Left lobe of liver (tissue), 2 donors: ENCODE results near the gene MRPL1. TPM values are rescaled to one million over a fixed set of nuclear protein-coding genes. Genes with fewer than 3 reads are reported as not detected.
"Not testable (repeated sequence)": the region's sequence is repeated elsewhere in the genome, so short reads cannot be mapped to it uniquely, and the experiment has no call there.

Source experiments
- ATAC-seq: fragments of 200-7000 bp; cut with Tn5 transposase; one replicate; pipeline ENCODE4 v1.9.1; 2020; ENCODE audit warnings: mild to moderate bottlenecking, moderate library complexity
- DNase-seq: peaks from one replicate; pipeline ENCODE4 v3.0.0-alpha.2; 2020; ENCODE audit warnings: low spot score
- total RNA-seq: library from RNA; stranded (reverse); gene quantifications from one replicate; pipeline ENCODE4 v1.2.1, GENCODE V29; 2021
- donor health status: DM: no; HTN: no; CAD: no; lungs with moderate emphysema.
- donor health status: DM: no; HTN: yes; CAD: no.

The MRPL1 gene
- total RNA-seq, 1 donor from 2014 or later = 13.8 TPM

GRCh38 chr4:77960367-77960766 lies 97.7 kb downstream of the MRPL1 start:
- no peak for ATAC-seq

GRCh38 chr4:77963004-77963403 lies 100.4 kb downstream of the MRPL1 start:
- no peak for DNase-seq
- no peak for ATAC-seq

More at GRCh38 chr4:77960367-77960766, 97.7 kb downstream of the MRPL1 start:
- DNase-seq = no peak

DNA sequence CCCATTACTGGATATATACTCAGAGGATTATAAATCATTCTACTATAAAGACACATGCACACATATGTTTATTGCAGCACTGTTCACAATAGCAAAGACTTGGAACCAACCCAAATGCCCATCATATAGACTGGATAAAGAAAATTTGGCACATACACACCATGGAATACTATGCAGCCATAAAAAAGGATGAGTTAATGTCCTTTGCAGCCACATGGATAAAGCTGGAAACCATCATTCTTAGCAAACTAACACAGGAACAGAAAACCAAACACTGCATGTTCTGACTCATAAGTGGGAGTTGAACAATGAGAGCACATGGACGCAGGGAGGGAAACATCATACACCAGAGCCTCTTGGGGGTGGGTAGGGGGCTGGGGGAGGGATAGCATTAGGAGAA lies 111.0 kb downstream of the MRPL1 start:
- not testable (repeated sequence) for ATAC-seq, DNase-seq

DNA sequence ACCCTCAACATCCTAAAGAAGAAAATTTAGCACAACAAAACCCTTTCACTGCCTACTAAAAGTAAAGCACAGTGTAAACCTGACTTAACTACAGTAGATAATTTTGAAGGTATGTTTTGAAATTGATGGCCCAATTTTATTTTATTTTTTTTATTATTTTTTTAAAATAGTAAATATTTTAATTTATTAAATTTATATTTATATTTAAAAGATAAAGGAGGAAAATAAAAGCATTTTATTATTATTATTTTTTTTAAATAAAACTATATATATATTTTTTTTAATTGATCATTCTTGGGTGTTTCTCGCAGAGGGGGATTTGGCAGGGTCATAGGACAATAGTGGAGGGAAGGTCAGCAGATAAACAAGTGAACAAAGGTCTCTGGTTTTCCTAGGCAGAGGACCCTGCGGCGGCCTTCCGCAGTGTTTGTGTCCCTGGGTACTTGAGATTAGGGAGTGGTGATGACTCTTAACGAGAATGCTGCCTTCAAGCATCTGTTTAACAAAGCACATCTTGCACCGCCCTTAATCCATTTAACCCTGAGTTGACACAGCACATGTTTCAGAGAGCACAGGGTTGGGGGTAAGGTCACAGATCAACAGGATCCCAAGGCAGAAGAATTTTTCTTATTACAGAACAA lies 120.4 kb downstream of the MRPL1 start:
- not testable (repeated sequence) for ATAC-seq, DNase-seq

DNA sequence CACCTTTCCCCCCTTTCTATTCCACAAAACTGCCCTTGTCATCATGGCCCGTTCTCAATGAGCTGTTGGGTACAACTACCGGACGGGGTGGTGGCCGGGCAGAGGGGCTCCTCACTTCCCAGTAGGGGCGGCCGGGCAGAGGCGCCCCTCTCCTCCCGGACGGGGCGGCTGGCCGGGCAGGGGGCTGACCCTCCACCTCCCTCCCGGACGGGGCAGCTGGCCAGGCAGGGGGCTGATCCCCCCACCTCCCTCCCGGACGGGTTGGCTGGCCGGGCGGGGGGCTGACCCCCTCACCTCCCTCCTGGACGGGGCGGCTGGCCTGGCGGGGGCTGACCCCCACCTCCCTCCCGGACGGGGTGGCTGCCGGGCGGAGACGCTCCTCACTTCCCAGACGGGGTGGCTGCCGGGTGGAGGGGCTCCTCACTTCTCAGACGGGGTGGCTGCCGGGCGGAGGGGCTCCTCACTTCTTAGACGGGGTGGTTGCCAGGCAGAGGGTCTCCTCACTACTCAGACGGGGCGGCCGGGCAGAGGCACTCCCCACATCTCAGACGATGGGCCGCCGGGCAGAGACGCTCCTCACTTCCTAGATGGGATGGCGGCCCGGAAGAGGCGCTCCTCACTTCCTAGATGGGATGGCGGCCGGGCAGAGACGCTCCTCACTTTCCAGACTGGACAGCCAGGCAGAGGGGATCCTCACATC lies 121.1 kb downstream of the MRPL1 start:
- DNase-seq, ATAC-seq: not testable (repeated sequence)

GRCh38 chr4:77989968-77990367 lies 127.3 kb downstream of the MRPL1 start:
- no peak for DNase-seq
- no peak for ATAC-seq

GRCh38 chr4:77990456-77990855 lies 127.8 kb downstream of the MRPL1 start:
- DNase-seq (no peak), ATAC-seq (no peak)

DNA sequence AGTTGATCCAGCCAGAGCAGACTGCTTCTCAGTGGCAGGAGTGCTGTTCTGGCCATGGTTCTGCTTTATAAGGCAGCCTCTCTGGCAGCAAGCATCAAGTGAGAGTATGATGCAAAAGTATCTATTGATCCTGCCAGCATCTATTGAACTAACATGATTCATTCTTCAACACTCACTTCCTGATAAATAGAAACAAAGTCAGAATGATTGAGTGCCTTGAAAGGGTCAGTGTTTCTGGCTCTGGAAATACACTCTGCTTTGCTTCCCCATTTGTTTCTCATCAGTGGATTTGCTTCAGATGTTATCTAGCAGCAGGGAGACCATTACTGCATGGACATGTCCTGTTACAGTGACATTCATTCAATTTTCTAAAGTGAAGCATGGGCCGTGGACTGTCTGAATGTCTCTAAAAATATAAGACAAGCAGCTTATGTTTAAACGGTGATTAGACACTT lies 128.3 kb downstream of the MRPL1 start:
- ATAC-seq (no peak), DNase-seq (no peak)

GRCh38 chr4:77992581-77992980 lies 130.0 kb downstream of the MRPL1 start:
- DNase-seq (no peak), ATAC-seq (no peak)

DNA sequence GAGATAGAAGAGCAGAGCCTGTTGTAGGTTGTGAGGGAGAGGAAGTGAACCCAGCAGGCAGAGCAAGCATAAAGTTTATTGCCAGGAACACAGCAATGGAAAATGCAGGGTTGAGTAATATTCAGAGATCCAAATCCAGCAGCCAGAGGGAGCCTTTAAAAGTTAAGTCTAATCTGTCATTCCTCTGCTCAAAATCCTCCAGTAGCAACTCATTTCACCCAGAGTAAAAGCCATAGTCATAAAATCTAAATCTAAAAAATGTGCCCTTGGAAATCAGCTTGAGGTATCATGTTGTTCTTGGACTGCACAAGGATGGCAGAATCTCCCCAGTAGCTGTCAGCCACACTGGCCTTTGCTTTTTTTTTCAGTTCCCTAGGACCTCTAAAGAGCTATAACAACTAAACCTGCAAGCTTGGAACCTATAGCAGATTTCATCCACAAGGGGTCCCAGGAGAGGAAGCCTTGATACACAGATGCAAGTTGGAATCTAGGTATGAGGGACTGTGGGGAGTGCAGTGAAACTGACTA lies 131.6 kb downstream of the MRPL1 start:
- peak; percentile 40 for ATAC-seq
- DNase-seq = no peak

DNA sequence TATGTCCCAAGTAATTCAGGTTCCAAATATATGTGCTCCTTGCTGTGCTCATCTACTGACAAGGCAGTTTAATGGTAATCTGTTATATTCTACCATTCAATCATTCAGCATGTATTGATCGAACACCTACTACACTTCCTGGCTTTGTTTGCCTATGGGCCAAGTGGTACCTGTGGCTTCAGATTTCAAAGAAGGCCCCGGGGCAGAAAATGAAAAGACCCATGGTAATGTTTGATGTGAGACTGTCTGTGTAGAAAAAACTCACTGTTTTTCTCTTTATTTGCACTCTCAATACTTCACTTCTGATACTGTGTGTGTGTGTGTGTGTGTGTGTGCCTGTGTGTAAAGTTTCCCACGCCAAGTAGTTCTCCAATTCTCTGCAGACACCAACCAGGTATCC lies 133.4 kb downstream of the MRPL1 start:
- no peak for DNase-seq
- ATAC-seq = no peak

GRCh38 chr4:78001531-78001930 lies 138.9 kb downstream of the MRPL1 start:
- DNase-seq = no peak
- no peak for ATAC-seq

- DNase-seq = no peak
- no peak for ATAC-seq
Observed at GRCh38 chr4:78002260-78002659, 139.6 kb downstream of the MRPL1 start.

Other genes with a start within 250 kb of the MRPL1 start
- gene CNOT6L, start 43.5 kb upstream of the MRPL1 start, total RNA-seq = 20.5 TPM
- 0.65 TPM for gene FRAS1, start 194.5 kb downstream of the MRPL1 start, total RNA-seq